Measurements from ENCODE around the gene ATRN. TPM values are rescaled to one million over a fixed set of nuclear protein-coding genes. Genes with fewer than 3 reads are reported as not detected.

Gene ATRN
- total RNA-seq, 1 experiment from 2014 or later, result 23.8 TPM

- DNase-seq (ENCODE audit: low read depth), result no peak
Observed at GRCh38 chr20:3627476-3627875, 156.7 kb downstream of the ATRN start.

GRCh38 chr20:3628502-3629314, 157.9 kb downstream of the ATRN start:
- no peak for DNase-seq (ENCODE audit: low read depth)

- DNase-seq (ENCODE audit: low read depth), result no peak
Observed at GRCh38 chr20:3629893-3630292, 159.1 kb downstream of the ATRN start.

- DNase-seq (ENCODE audit: low read depth), result no peak
Observed at GRCh38 chr20:3630429-3630828, 159.6 kb downstream of the ATRN start.

- DNase-seq (ENCODE audit: low read depth), result no peak
Observed at GRCh38 chr20:3631534-3631933, 160.7 kb downstream of the ATRN start.

GRCh38 chr20:3632311-3633004, 161.6 kb downstream of the ATRN start:
- no peak for DNase-seq (ENCODE audit: low read depth)

- no peak for DNase-seq (ENCODE audit: low read depth)
Observed at GRCh38 chr20:3633913-3634478, 163.2 kb downstream of the ATRN start.

GRCh38 chr20:3635346-3635745, 164.5 kb downstream of the ATRN start:
- no peak for DNase-seq (ENCODE audit: low read depth)

GRCh38 chr20:3640259-3640658, 169.4 kb downstream of the ATRN start:
- no peak for DNase-seq (ENCODE audit: low read depth)

- no peak for DNase-seq (ENCODE audit: low read depth)
Observed at GRCh38 chr20:3645309-3646066, 174.7 kb downstream of the ATRN start.

GRCh38 chr20:3646067-3646440, 175.2 kb downstream of the ATRN start:
- DNase-seq (ENCODE audit: low read depth), result no peak

GRCh38 chr20:3646651-3647050, 175.8 kb downstream of the ATRN start:
- no peak for DNase-seq (ENCODE audit: low read depth)

- DNase-seq (ENCODE audit: low read depth), result no peak
Observed at GRCh38 chr20:3647473-3647872, 176.7 kb downstream of the ATRN start.

- no peak for DNase-seq (ENCODE audit: low read depth)
Observed at GRCh38 chr20:3648951-3649350, 178.1 kb downstream of the ATRN start.

- DNase-seq (ENCODE audit: low read depth), result no peak
Observed at GRCh38 chr20:3651204-3651962, 180.6 kb downstream of the ATRN start.

GRCh38 chr20:3652221-3652620, 181.4 kb downstream of the ATRN start:
- DNase-seq (ENCODE audit: low read depth), result no peak

GRCh38 chr20:3652676-3653596, 182.1 kb downstream of the ATRN start:
- no peak for DNase-seq (ENCODE audit: low read depth)

GRCh38 chr20:3653921-3654320, 183.1 kb downstream of the ATRN start:
- no peak for DNase-seq (ENCODE audit: low read depth)

- DNase-seq (ENCODE audit: low read depth), result no peak
Observed at GRCh38 chr20:3654326-3655130, 183.7 kb downstream of the ATRN start.

- DNase-seq (ENCODE audit: low read depth), result no peak
Observed at GRCh38 chr20:3655131-3655405, 184.2 kb downstream of the ATRN start.

Measured in LHCN-M2 (cell line).